Activated CD8-positive, alpha-beta T cell treated with anti-CD3 and anti-CD28 coated beads for 36 hours (primary cell): ENCODE data around the gene KNCN. TPM values are rescaled to one million over a fixed set of nuclear protein-coding genes. Genes with fewer than 3 reads are reported as not detected.

Source experiments
- ATAC-seq: fragments of 200-7000 bp; cut with Tn5 transposase; one replicate; pipeline ENCODE4 v1.10.0; 2021; ENCODE audit warnings: mild to moderate bottlenecking, moderate library complexity
- CTCF ChIA-PET: fragments of 350-600 bp; sonication (Branson Sonifier 250); formaldehyde crosslinking; loops from one replicate; lab custom pipeline; 2021; ENCODE audit warnings: antibody characterized with exemption; lab: Charles Lee
- POLR2A ChIA-PET: fragments of 350-600 bp; sonication (Branson Sonifier 250); formaldehyde crosslinking; loops from one replicate; lab custom pipeline; 2021; ENCODE audit warnings: antibody characterized with exemption; lab: Charles Lee
- DNase-seq: peaks from one replicate; pipeline ENCODE4 v3.0.0-alpha.2; 2020
- H3K27ac Mint-ChIP-seq: one replicate; pipeline ENCODE4 v1.8.0; 2021; ENCODE audit warnings: mild to moderate bottlenecking, mixed read lengths
- H3K27me3 Mint-ChIP-seq: one replicate; pipeline ENCODE4 v1.8.0; 2021; ENCODE audit warnings: mixed read lengths
- H3K36me3 Mint-ChIP-seq: one replicate; pipeline ENCODE4 v1.8.0; 2021; ENCODE audit warnings: low read depth, mixed read lengths
- H3K4me1 Mint-ChIP-seq: one replicate; pipeline ENCODE4 v1.8.0; 2021; ENCODE audit warnings: low read depth, mixed read lengths
- H3K4me3 Mint-ChIP-seq: one replicate; pipeline ENCODE4 v1.8.0; 2021; ENCODE audit warnings: mild to moderate bottlenecking, moderate library complexity, mixed read lengths
- H3K9me3 Mint-ChIP-seq: one replicate; pipeline ENCODE4 v1.8.0; 2021; ENCODE audit warnings: mixed read lengths
- CTCF ChIP-seq: fragments of 200-600 bp; IDR thresholded peaks from one replicate; pipeline ENCODE4 v1.8.0; 2022; ENCODE audit warnings: antibody characterized with exemption, mild to moderate bottlenecking
- intact Hi-C: fragments of 100-400 bp; cut with micrococcal nuclease; formaldehyde crosslinking; loops from one replicate; pipeline ENCODE4 v1.10.0; 2022
- total RNA-seq, 2 experiments: library from RNA; stranded (reverse); gene quantifications; one replicate each; pipeline ENCODE4 v1.2.3, GENCODE V29; 2021

The KNCN gene
- total RNA-seq, 2 experiments from 2014 or later, result not detected

- DNase-seq (no peak), ATAC-seq (no peak)
- ChIA-PET POLR2A (no interaction called here), CTCF (interaction anchor here (0.9 to 2.0 kb wide), 2 partner anchors 9 to 50 kb away, joined by 3 to 4 read pairs; no protein-coding TSS in a partner anchor)
- Mint-ChIP-seq H3K9me3 (no peaks in the 10 kb centered on the region), H3K4me1 (peaks cover 11% of the 10 kb centered on the region), H3K36me3 (no peaks in the 10 kb centered on the region), H3K4me3 (no peak overlapping the region), H3K27me3 (peaks cover 41% of the 10 kb centered on the region), H3K27ac (no peak overlapping the region)
- TF ChIP-seq CTCF, result no peak
- intact Hi-C loops, result no loop called here
Measured at GRCh38 chr1:46496505-46496904, 54.9 kb downstream of the KNCN start.

GRCh38 chr1:46495778-46496177, 55.7 kb downstream of the KNCN start:
- DNase-seq (no peak), ATAC-seq (no peak)
- Mint-ChIP-seq H3K36me3 (no peaks in the 10 kb centered on the region), H3K9me3 (no peaks in the 10 kb centered on the region), H3K27me3 (peaks cover 45% of the 10 kb centered on the region), H3K4me1 (peaks cover 11% of the 10 kb centered on the region), H3K4me3 (no peak overlapping the region), H3K27ac (no peak overlapping the region)
- ChIA-PET POLR2A (no interaction called here), CTCF (interaction anchor here (1.1 to 1.6 kb wide), 2 partner anchors 31 to 33 kb away, joined by 3 to 11 read pairs; no protein-coding TSS in a partner anchor)
- no peak for TF ChIP-seq CTCF
- intact Hi-C loops, result no loop called here

Other genes starting within 250 kb of the KNCN start
- gene LRRC41, start 248.0 kb downstream of the KNCN start, total RNA-seq, result 10 to 100 TPM; 32.1 to 32.2 TPM
- gene UQCRH, start 247.9 kb downstream of the KNCN start, total RNA-seq, result 100 to 1,000 TPM; 391 to 396 TPM
- 10 to 100 TPM; 28.5 to 29.3 TPM for gene NSUN4, start 210.8 kb downstream of the KNCN start, total RNA-seq
- 1 to 10 TPM; 3.0 to 4.7 TPM for gene FAAH, start 157.3 kb downstream of the KNCN start, total RNA-seq
- under 1 TPM in 1 of 2 experiments, not detected in 1; 0.09 TPM for gene DMBX1, start 61.8 kb downstream of the KNCN start, total RNA-seq
- gene MKNK1, start 52.6 kb upstream of the KNCN start, total RNA-seq, result 10 to 100 TPM; 31.1 to 35.5 TPM
- 1 to 10 TPM; 6.3 to 8.7 TPM for gene MOB3C, start 65.2 kb upstream of the KNCN start, total RNA-seq
- 10 to 100 TPM; 40.3 to 41.8 TPM for gene ATPAF1, start 116.7 kb upstream of the KNCN start, total RNA-seq
- gene TEX38, start 120.2 kb upstream of the KNCN start, total RNA-seq, result not detected
- 10 to 100 TPM; 39.6 to 41.6 TPM for gene EFCAB14, start 167.5 kb upstream of the KNCN start, total RNA-seq
- not detected for gene CYP4B1, start 247.4 kb upstream of the KNCN start, total RNA-seq